H1 (cell line): ENCODE data around the gene SH3RF3.

Experiments used
- MAFK ChIP-seq: IDR thresholded peaks from 2 replicates; pipeline ENCODE4 v1.6.1; 2012; ENCODE audit warnings: low read depth, mild to moderate bottlenecking, improper control_type of control experiment, low read length
- POLR2A ChIP-seq, 2 experiments: IDR thresholded peaks; 1 replicate in 1 of 2; 2 replicates in 1 of 2; pipeline ENCODE4 v1.6.1; 2011; ENCODE audit warnings: low read depth in 2 of 2, low read length in 2 of 2, mild to moderate bottlenecking in 2 of 2; ENCODE audit errors: control extremely low read depth in 1 of 2

DNA sequence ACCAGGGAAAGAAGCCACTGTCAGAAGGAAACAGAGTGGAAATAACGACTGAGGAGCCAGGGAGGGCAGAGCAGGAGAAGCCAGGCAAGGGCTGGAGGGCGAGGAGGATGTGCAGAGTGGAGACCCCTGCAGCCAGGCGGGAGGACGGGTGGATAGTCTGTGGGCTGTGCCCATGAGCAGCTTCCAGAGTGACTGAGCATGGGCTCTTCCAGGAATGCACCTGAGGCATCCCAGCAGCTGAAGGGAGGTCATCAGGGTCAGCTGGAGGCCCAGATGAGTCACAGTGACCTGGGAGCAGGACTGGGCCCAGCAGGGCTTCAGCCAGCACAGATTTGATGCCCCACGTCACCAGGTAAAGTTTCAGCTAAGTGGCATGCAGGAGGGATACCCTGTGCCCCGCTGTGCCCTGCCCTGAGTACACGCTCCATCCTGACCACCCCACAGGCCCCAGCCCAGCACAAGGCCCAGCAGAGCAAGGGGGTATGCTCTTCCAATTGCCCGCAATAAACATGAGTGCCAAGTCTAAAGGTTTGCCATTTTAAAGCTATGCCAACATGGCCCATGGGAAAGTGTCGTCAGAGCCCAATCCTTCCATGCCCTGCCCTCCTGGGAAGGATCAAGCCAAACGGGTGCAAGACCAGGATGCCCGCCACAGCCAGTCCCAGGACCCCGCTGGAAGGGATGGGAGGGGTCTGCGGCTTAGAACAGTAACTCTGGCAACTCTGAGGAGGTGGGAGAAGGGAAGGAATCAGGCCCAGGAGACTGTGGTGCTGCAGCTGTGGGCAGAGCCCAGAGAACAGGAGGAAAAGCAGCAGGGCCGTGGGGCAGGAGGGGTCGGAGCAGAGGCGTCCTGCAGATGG, 399.1 kb downstream of the SH3RF3 start:
- TF ChIP-seq POLR2A (IDR thresholded peaks at IDR 0.05; ENCODE audit: control extremely low read depth in 1 of 2, low read depth in 2 of 2, low read length in 2 of 2) (no peak), MAFK (no peak)
